Stimulated activated CD4-positive, alpha-beta T cell treated with anti-CD3 and anti-CD28 coated beads, Interleukin-2, amount 100 ng/mL, for 24 hours (primary cell): ENCODE results near the gene KIF5A.
A peak's percentile ranks its signal among the peaks of the same experiment; 100 is the strongest.

ENCODE experiments used
- DNase-seq, 2 donors: peaks; one replicate each; pipeline ENCODE4 v3.0.0-alpha.2; 2020

KIF5A gene

DNA sequence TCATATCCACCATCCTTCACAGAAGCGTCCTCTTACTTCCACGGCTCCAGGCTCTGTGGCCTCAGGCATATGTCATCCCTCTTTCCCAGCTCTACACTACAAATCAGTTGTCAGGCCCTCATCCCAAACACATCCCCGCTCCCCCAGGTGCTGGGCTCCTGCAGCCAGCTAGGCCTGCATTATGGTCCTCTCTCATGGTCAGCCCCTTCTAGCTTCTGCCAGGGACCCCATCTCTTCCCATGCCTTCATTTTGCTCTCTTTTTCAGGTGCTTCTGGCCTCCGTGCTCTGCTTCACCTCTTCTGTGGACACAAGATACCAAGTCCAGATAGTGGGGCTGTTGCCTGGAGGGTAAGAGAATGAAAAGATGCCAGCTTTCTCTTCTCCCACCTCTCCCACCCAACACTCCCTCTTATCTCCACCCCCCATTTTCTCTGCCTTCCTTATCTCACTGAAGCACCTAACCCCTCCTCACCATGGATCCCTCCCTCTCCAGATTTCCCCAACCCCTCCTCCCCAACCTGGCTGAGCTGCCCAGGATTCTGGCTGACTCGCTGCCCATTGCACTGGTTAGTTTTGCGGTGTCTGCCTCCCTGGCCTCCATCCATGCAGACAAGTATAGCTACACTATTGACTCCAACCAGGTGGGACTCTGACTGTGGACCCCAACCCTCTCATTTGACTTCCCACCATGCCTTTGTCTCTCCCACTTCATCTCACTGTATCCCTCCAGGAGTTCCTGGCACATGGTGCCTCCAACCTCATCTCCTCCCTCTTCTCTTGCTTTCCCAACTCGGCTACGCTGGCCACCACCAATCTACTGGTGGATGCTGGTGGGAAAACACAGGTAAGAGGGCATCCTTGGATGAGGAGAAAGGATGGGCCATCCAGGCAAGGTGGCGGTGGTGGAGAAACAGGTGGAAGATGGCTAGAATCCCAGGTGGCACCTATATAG lies 72.7 kb downstream of the KIF5A start:
- DNase-seq = no peak

DNA sequence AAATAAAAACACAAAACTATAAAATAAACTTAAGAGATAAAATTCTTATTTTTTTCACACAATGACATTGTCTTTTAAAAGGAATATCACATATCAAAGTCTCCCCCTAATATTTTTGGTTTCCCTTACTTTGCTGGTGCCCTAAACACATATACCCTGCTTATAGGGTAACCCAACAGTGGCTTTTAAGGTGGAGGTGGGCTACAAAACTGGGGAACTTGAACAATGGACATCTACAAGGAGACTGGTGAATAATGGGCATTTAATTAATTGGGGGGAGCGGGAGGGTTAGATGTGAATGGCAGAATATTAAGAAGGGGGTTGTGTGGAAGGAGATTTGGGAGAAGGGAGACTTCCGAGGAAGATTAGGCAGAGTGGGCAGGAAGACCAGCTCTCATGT lies 73.5 kb downstream of the KIF5A start:
- DNase-seq = no peak

DNA sequence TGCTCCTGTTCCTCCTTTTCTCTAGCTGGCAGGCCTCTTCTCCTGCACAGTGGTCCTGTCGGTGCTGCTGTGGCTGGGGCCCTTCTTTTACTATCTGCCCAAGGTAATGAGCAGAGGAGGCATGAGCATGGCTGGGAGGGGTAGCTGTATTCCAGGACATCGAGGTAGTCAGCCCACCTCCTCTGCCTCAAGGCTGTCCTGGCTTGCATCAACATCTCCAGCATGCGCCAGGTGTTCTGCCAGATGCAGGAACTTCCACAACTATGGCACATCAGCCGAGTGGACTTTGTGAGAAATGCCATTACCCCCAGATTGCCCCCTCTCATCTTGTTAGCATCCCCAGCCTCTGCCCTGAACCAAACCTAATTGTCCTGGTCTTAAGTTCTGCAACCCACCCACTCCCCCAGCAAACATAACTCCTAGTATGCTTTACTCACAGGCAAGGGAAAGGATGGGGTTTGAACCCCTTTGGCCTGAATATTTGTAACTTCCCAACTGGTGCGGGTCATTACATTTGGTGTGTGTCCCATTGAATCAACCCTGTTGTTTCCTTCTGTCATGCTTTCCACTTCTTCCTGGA lies 74.1 kb downstream of the KIF5A start:
- DNase-seq = no peak

DNA sequence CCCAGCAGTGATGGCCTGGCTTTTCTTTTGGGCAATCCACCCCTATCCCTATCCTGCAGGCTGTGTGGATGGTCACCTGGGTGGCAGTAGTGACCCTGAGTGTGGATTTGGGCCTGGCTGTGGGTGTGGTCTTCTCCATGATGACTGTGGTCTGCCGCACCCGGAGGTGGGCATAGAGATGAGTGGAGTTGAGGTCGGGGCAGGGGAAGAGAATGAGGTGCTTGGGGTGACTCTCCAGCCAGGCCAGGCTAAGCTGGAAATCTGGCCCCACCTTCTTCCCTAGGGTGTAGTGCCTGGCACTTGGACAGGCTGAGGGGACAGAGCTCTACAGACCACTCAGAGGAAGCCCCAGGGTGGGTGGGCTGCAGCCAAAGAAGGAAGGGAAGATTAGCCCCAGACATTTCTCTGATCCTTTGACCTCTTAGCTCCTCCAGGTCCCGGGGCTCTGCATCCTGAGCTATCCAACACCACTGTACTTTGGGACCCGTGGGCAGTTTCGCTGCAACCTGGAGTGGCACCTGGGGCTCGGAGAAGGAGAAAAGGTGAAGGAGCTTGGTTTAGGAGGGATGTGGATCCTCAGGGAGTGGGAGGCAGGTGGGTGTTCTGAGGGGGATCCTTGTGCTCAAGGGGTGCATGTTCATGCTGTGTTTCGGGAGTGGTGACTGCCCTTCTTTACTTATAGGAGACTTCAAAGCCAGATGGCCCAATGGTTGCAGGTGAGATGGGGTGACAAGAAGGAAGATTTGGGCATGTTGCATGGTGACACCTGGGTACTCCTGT lies 74.8 kb downstream of the KIF5A start:
- DNase-seq = no peak

DNA sequence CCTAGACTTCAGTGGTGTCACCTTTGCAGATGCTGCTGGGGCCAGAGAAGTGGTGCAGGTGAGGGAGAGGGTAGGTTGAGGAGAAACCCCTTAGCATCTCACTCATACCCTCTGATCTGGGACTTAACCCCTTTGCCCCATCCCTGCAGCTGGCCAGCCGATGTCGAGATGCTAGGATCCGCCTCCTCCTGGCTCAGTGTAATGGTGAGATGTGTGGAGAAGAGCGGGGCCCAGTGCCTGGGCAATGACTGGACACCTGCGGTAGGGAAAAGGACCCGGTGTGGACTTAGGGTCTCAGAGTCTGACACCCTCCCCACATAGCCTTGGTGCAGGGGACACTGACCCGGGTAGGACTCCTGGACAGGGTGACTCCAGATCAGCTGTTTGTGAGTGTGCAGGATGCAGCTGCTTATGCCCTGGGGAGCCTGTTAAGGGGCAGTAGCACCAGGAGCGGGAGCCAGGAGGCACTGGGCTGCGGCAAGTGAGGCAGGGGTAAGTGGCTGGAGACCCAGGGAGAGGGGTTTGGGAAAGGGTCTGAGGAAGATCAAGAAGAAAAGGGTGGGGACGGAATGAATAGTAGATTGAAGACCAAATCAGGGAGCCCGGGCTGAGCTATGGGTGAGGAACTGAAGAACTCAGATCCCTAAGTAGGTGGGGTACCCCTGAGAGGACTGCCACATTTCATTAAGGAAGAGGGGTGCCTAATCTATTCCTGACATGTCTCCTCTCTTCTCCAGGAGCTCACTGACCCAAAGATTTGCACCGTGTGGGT lies 75.6 kb downstream of the KIF5A start:
- DNase-seq = no peak

DNA sequence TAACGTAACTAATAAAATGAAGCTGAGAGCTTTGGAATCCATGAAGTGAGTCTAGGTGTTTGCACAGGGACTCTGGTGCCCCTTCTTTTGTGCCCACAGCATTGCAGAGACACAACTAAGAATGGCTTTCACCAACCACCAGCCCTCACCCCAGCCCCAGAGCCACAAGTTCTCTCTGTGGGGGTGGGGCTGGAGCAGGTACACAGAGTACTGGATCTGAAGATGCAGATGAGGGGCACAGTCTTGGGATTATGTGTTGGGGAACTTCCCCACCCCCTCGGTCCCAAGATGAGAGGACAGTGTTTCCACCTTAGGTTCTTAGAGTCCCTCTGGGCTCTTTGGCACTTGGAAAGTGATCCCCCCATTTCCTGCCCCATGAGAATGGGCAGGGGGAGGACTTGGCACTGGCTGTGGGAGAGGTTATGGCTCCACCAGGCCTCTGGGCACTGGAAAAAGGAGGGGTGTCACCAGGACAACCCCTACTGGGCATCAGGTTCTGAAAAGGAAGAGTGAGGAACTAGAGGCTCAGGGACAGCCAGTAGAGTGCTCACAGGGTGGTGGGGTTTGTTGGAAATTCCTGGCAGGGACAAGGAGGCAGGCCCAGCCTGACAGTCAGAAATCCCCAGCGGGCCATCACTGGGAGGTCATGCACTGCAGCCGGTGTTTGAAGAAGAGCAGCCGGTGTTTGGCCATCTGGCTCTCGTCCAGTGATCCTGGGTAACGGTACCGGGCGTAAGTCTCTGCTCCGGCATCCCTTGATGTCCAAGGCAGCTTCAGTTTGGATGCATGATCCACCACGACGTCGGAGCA lies 76.5 kb downstream of the KIF5A start:
- no peak for DNase-seq

DNA sequence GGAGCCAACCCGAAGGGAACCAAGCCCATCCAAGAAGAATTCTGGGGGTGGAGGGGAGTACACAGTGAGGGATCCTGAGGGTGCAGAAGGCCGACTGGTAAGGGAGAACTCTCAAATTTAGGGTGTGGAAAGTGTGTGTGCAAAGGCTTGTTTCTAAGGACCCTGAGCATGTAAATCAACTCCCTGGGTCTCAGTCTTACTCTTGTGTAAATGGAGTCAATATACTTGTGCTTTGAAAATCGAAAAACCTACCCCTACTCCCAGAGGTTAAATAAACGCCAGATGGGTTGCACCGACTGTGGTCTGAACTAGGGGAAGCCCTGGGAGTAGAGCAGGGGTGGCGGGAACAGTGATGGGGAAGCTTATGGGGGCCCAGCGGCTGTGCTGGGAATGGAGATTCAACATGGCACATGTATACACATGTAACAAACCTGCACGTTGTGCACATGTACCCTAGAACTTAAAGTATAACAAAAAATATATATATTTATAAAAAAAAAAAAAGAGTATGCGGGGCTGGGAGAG lies 77.1 kb downstream of the KIF5A start:
- no peak for DNase-seq

DNA sequence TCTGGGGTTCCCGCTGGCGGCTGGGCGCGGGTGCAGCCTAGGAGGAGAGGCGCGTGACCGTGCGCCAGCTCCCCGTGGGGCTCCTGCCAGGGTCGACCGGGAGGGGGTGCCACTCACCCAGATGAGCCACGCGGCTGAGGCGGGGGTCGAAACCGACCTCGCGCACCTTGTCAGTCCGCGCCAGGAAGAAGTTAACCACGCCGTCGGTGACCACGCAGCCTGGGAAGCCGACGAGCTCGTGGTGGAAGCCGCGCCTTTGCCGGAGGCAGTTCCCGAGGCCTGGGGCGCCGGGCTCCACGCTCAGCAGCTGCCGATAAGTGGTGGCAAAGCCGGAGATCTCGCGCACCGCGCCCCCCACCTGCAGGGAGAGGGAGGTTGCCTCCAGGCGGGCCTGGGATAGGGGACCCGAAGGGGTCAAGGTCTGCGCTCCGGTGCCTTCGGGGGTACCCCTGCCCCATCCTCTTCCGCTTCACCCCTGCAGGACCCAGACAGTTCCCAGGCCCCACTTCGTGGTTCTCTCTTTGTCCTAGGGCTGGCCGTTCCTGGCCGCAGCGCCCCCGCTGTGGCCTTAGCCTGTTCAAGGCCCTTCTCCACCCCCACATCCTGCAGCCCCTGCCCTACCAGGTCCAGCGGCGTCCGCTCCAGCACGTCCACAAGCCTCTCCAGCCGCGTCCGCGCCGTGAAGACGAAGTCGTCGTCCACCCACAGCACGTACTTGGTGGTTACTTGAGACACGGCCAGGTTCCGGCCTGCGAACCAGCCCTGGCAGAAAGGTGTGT lies 77.8 kb downstream of the KIF5A start:
- DNase-seq = peak in 1 of 2 donors; percentile 47

DNA sequence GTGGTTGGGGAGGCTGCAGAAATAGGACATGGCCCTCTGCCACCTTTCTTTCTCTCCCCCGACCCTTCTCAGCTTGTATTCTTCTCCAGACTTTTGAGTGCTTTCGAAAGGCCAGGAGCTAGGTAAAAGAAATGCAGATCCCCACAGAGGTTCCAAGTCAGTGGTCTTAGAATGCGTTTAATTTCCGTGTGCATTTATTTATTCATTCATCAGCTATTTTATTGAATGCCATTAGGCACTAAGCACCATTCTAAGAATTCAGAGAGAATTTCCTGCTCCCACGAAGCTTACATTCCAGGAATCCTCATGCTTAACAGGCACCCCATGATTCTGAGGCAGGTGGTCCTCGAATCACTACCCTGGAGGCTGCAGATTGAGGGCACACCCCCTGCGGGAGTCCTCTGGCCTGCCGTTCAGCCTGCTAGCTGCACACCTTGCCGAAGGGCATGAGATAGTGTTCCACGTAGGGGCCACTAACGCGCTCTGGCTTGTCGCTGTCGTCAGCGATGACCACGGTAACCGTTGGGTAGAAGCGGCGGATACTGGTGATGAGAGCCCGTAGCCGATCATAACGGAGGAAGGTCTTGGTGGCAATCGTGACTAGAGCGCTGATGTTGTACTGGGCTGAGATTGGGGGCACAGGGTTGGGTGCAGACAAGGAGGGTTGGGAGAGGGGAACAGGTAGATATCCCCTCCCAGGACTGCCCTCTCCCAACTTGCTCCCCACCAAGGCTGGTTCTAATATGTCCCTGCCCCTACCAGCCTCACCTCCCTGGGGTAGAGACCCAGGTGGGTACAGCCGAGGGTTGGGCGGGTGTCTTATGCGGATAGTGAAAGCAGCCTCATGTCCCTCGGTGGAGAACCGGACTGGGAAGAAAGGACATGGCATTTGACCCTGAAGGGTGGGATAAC lies 78.7 kb downstream of the KIF5A start:
- DNase-seq = peak in 1 of 2 donors; percentile 11

DNA sequence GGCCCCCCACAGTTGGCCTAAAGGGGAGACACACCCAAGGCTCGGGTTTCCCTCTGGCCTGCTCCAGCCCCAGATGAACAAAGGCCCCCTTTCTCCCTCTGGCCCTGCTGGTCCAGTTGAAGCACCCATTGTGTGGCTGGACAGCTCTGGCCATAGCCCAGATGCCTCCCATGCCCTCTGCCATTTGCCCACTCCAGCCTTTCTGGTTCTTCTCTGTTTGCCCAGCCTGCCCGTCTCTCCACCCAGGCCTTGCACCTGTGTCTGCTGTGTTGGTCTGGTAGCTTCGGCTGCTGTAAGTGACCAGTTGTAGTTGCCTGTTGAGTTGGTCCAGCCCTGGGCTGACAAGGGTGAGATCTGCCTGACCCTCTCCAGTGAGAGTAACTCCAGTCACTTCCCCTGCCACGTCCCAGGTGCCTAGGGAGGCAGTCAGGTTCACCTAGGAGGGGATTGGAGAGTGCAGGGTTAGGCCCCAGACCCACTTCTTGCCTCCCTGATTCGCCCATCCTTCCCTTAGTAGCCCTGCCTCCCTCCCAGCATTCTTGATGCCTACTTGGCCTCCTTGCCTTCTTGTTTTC lies 80.1 kb downstream of the KIF5A start:
- peak in 1 of 2 donors; percentile 15 for DNase-seq

DNA sequence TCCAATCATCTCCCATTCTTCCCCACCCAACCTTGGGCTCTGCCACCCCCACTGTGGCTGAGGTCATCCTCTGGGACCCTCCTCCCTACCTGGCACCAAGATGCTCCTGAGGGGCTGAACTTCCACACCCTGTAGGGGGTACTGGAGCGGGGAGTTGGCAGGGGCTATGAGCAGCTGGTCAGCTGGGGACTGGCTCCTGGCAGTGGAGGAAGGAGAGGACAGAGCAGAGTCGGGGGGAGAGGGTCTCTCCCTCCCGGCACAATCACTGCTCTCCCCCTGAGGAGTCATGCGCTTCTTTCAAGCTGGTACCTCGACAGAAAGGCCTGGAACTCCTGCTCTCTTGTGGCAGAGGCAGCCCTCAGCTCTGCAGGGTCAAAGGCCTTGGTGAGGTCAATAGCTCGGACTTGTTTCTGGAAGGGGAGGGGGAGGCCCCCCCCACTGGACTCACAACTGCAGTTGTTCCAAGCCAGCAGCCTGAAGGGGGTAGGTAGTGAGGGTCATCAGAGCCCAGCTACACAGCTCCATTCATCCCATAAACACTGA lies 81.1 kb downstream of the KIF5A start:
- peak in 1 of 2 donors; percentile 16 for DNase-seq

DNA sequence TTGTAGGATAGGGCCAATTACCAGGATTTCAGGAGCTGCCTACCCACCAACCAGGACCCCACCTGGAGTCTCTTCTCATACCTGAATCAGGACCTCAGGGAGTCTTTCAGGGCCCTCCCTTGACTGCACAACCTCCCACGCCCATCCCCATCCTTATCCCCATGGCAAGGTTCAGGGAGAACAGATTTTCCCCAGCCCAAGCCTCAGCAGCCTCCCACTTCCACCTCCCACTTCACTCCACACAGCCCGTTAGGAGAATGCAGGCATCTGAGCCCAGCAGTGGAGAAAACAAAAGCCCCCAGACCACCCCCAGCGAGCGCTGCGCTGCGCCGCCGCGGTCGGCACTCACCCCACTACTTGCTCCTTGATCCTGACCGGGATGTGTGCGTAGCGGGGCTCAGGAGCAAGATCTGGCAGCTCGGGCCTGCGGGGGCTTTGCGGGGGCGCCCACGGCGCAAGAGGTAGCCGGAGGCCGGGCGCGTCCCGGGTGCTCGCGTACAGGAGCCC lies 81.8 kb downstream of the KIF5A start:
- DNase-seq = peak in 1 of 2 donors; percentile 16

DNA sequence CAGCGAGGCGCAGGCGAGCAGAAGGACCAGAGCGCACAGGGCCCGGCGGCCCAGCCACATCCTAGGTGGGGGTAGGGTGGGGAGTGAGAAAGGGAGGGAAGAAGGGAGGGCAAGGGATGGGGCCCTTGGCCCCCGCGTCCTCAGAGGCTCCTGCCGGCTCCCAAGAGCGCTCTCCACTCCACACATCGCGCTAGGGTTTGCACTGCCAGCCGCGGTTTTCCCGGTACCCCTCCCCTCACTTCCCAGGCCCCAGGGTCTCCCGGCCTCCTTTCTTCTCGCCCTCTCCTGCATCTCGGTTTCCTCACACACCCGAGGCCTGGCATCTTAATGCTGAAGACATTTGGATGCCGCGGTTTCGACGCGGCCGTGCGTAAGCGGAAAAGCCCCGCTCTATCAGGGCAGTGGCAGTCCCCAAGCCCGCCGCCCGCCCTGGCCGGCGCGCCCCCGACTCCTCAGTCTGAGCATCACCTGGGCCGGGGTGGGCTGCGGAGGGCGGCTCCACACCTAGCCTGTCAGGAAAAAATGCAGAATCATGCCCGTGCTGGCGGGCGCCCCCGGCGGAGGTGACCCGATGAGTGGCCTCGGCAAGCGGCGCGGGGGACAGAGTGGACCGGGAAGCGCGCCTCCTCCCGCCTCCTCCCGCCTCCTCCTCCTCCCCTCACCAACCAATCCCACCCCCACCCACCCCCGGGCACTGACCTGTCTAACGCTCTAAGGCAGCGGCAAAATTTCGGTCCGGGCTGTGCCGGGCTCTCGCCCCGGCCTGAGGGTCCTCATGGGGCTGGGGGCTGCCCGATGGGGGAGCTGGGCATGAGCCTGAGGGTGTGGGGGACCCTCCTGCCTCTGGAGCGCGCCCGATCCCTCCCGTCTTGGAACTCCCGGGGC lies 82.5 kb downstream of the KIF5A start:
- DNase-seq = peak in 1 of 2 donors; percentile 42

DNA sequence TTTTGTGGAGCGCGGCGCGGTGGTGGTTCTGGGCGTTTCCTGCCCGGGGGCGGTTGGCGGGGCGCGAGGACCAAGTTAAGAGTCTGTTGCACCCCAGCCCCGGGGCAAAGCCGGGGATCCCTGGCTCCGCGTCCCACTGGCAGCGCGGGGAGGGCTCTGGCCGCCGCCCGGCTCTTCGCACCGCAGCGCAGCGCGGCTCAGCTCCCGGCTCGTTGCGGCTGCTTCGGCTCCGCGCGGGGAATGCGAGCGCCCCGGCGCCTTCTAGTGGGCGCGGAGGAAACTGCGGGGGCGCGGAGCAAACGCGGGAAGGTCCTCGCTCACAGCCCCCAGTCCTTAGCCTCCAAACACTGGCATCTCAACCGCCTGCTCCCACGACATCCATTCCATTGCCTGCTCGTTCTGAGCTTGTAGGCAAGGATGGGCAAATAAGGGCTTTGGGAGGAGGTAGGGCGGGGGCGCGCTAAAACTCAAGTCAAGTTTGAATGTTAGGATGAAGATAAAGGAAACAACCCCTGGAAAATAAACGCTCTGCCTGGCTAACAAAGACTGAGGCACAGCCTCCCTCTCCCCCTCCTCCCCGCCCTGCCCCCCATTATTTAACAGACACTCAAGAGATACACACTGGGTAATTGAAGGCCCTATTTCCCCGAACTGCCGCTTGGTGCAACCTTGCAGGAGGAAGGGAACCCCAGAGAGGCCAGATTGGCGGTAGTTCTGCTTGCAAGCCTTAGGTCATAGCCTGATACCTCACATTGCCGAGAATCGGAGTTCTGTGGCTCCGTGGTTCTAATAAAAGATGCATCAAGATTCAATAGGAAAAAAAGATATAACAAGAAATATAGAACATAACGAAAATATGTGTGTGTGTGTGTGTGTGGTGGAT lies 83.4 kb downstream of the KIF5A start, which contains the start of gene B4GALNT1:
B4GALNT1 (minus strand) TSS at position 244 of the 883 bp plus-strand sequence. CDS start 1,069 bp downstream, outside the sequence.
- peak; percentile 70 to 79 for DNase-seq
